K562 (cell line): Measurements from ENCODE around the gene AHR. TPM values are rescaled to one million over a fixed set of nuclear protein-coding genes. Genes with fewer than 3 reads are reported as not detected.

ENCODE experiments used
- ATAC-seq: fragments of 200-7000 bp; cut with Tn5 transposase; 3 replicates; pipeline ENCODE4 v1.9.1; 2020; ENCODE audit warnings: moderate library complexity
- BruUV-seq: library from RNA; stranded (reverse); fragments of 400-500 nt; replicated peaks from 2 replicates; lab custom pipeline; 2021; lab: Mats Ljungman, UMichigan
- CTCF ChIA-PET: fragments of 300-600 bp; formaldehyde crosslinking; extraction: SDS; loops from one replicate; lab custom pipeline; 2021; ENCODE audit warnings: low intra/inter-chr PET ratio; lab: Yijun Ruan, JAX
- POLR2A ChIA-PET: fragments of 300-600, 350-650 bp; sonication (Branson Sonifier 250); formaldehyde crosslinking; extraction: SDS; loops from one replicate; lab custom pipeline; 2021; ENCODE audit warnings: antibody characterized with exemption, inconsistent platforms; lab: Yijun Ruan, JAX
- DNase-seq, 4 experiments: peaks; one replicate each; pipeline versions ENCODE4 v3.0.0 to v3.0.0-alpha.2; 2011 to 2018; ENCODE audit warnings: low spot score in 3 of 4, mixed read lengths in 3 of 4; ENCODE audit errors: extremely low read depth in 1 of 4
- FAIRE-seq: peaks from 2 replicates; lab custom pipeline; 2011; peaks lifted over from hg19 to GRCh38; lab: Jason Lieb, UNC
- H2AFZ ChIP-seq: 2 replicates; pipeline ENCODE4 v1.6.0; 2011; ENCODE audit warnings: low read depth, low read length, control low read depth, inconsistent platforms
- H3K27ac ChIP-seq: fragments of 200-600 bp; 3 replicates; pipeline ENCODE4 v1.8.0; 2011; ENCODE audit warnings: low read depth, mild to moderate bottlenecking, control low read depth, inconsistent platforms, low read length, moderate library complexity, mixed read lengths; ENCODE audit errors: extremely low read depth
- H3K27me3 ChIP-seq, 2 experiments: fragments of 300-600 bp in 1 of 2; 2 replicates in 1 of 2; 3 replicates in 1 of 2; pipeline versions ENCODE4 v1.6.0 to v1.8.0; 2011; ENCODE audit warnings: inconsistent platforms in 2 of 2, low read length in 2 of 2, mild to moderate bottlenecking in 1 of 2, mixed read lengths in 1 of 2, moderate library complexity in 1 of 2; ENCODE audit not compliant: control insufficient read depth in 2 of 2, insufficient read depth in 2 of 2
- H3K36me3 ChIP-seq: fragments of 300-600 bp; 3 replicates; pipeline ENCODE4 v1.8.0; 2011; ENCODE audit warnings: mild to moderate bottlenecking, low read length, inconsistent platforms; ENCODE audit not compliant: control insufficient read depth, insufficient read depth
- H3K4me1 ChIP-seq, 2 experiments: fragments of 200-600 bp in 1 of 2; replicated peaks in 1 of 2; 2 replicates in 1 of 2; 3 replicates in 1 of 2; pipeline versions ENCODE4 v1.5.1 to v1.8.0; 2011; ENCODE audit warnings: inconsistent platforms in 2 of 2, low read length in 2 of 2, mild to moderate bottlenecking in 1 of 2, mixed read lengths in 1 of 2, moderate library complexity in 1 of 2; ENCODE audit not compliant: control insufficient read depth in 2 of 2, insufficient read depth in 2 of 2
- H3K4me2 ChIP-seq: 2 replicates; pipeline ENCODE4 v1.6.1; 2011; ENCODE audit warnings: low read length, control low read depth, inconsistent platforms, mixed read lengths; ENCODE audit not compliant: insufficient read depth
- H3K4me3 ChIP-seq: fragments of 200-600 bp; sonication (generic), shearing (Covaris generic); 2 replicates; pipeline ENCODE4 v1.5.1; 2016; ENCODE audit warnings: control low read depth, inconsistent platforms
- H3K79me2 ChIP-seq: fragments of 200-600 bp; 3 replicates; pipeline ENCODE4 v1.8.0; 2011; ENCODE audit warnings: low read length, inconsistent platforms; ENCODE audit not compliant: control insufficient read depth, insufficient read depth
- H3K9ac ChIP-seq, 2 experiments: 2 replicates each; pipeline versions ENCODE4 v1.6.0 to v1.6.1; 2011; ENCODE audit warnings: low read depth in 2 of 2, low read length in 2 of 2, control low read depth in 1 of 2, inconsistent platforms in 1 of 2, mild to moderate bottlenecking in 1 of 2, mixed read lengths in 1 of 2; ENCODE audit not compliant: insufficient read depth in 1 of 2
- H3K9me1 ChIP-seq: one replicate; pipeline ENCODE4 v1.6.0; 2011; ENCODE audit warnings: inconsistent platforms, mild to moderate bottlenecking, low read length, moderate library complexity; ENCODE audit not compliant: control insufficient read depth, insufficient read depth
- H3K9me3 ChIP-seq: replicated peaks from 2 replicates; pipeline ENCODE4 v1.5.1; 2011; ENCODE audit warnings: low read depth, low read length, inconsistent platforms; ENCODE audit not compliant: control insufficient read depth, insufficient read depth
- H4K20me1 ChIP-seq: replicated peaks from 2 replicates; pipeline ENCODE4 v1.6.1; 2011; ENCODE audit warnings: low read length, inconsistent platforms, mixed read lengths; ENCODE audit not compliant: control insufficient read depth, insufficient read depth
- ASH1L ChIP-seq: fragments of 450-650 bp; IDR thresholded peaks from 2 replicates; pipeline ENCODE4 v1.6.1; 2018; ENCODE audit warnings: borderline replicate concordance, mild to moderate bottlenecking, low read depth; ENCODE audit not compliant: partially characterized antibody
- CREBBP ChIP-seq: IDR thresholded peaks from one replicate; pipeline ENCODE4 v1.6.1; 2012; ENCODE audit warnings: low read depth, mild to moderate bottlenecking, control low read depth, inconsistent platforms, low read length
- FOXO4 ChIP-seq: fragments of 450-650 bp; formaldehyde crosslinking; IDR thresholded peaks from 2 replicates; pipeline ENCODE4 v1.4.0; 2020; ENCODE audit warnings: mild to moderate bottlenecking, moderate library complexity
- ID3 ChIP-seq, 2 experiments: fragments of 250-450 bp in 1 of 2; fragments of 450-650 bp in 1 of 2; sonication (Bioruptor Pico) in 1 of 2; IDR thresholded peaks; 2 replicates each; pipeline versions ENCODE4 v1.6.1 to v1.8.0; 2016 to 2021; ENCODE audit warnings: mild to moderate bottlenecking in 2 of 2, moderate library complexity in 2 of 2, missing compliant biosample characterization in 1 of 2, missing genetic modification characterization in 1 of 2
- PPARD ChIP-seq: fragments of 250-450 bp; sonication (Bioruptor Pico); IDR thresholded peaks from 2 replicates; pipeline ENCODE4 v1.8.0; 2022; ENCODE audit warnings: inconsistent platforms, mild to moderate bottlenecking, moderate library complexity
- RFX1 ChIP-seq: fragments of 450-650 bp; IDR thresholded peaks from 2 replicates; pipeline ENCODE4 v1.6.1; 2016; ENCODE audit warnings: mild to moderate bottlenecking, moderate library complexity
- SIN3B ChIP-seq: fragments of 450-650 bp; IDR thresholded peaks from 2 replicates; pipeline ENCODE4 v1.6.1; 2017; ENCODE audit warnings: low read depth, mild to moderate bottlenecking, moderate library complexity
- TAF7 ChIP-seq: fragments of 450-650 bp; IDR thresholded peaks from 2 replicates; pipeline ENCODE4 v1.6.1; 2016; ENCODE audit warnings: missing genetic modification characterization, missing compliant biosample characterization
- TAL1 ChIP-seq: fragments of 450-650 bp; IDR thresholded peaks from 2 replicates; pipeline ENCODE4 v1.6.1; 2016; ENCODE audit warnings: mild to moderate bottlenecking
- YY1 ChIP-seq, 3 experiments: IDR thresholded peaks; 2 replicates each; pipeline ENCODE4 v1.6.1; 2011; ENCODE audit warnings: low read length in 2 of 3, mild to moderate bottlenecking in 2 of 3, moderate library complexity in 2 of 3, borderline replicate concordance in 1 of 3, control low read depth in 1 of 3, low read depth in 1 of 3; ENCODE audit not compliant: insufficient read depth in 3 of 3, insufficient replicate concordance in 2 of 3, control insufficient read depth in 1 of 3, insufficient read length in 1 of 3; ENCODE audit errors: extremely low read depth in 1 of 3
- ZFP30 ChIP-seq: fragments of 250-450 bp; sonication (Bioruptor Pico); IDR thresholded peaks from 2 replicates; pipeline ENCODE4 v1.8.0; 2022; ENCODE audit warnings: moderate library complexity, mild to moderate bottlenecking, inconsistent platforms, borderline replicate concordance
- ZNF165 ChIP-seq: fragments of 250-450 bp; sonication (Bioruptor Pico); IDR thresholded peaks from 2 replicates; pipeline ENCODE4 v1.4.0; 2020; ENCODE audit warnings: borderline replicate concordance
- WGBS: fragments of 100-300 bp; shearing (Covaris generic); methylation state at CpG from one replicate; pipeline ENCODE4 v1.1.6; 2016; ENCODE audit warnings: low coverage, mixed read lengths; ENCODE audit not compliant: insufficient coverage; ENCODE audit errors: missing lambda C conversion rate; 5-methylcytosine and 5-hydroxymethylcytosine counted together
- in situ Hi-C: fragments of 300-500 bp; cut with MboI; formaldehyde crosslinking; loops from 4 replicates; pipeline ENCODE4 v1.15.0; 2018; ENCODE audit warnings: inconsistent platforms, mixed read lengths
- intact Hi-C: fragments of 100-400 bp; cut with micrococcal nuclease; formaldehyde crosslinking; loops from 2 replicates; pipeline ENCODE4 v1.14.2; 2022
- polyA plus RNA-seq, 8 experiments: library from polyadenylated mRNA; depleted of rRNA in 4 of 8; stranded (reverse) in 5 of 8; unstranded in 3 of 8; fragments of >200 nt; fragmentation: Nextera tagmentation in 2 of 8; fragmentation: Illumina TruSeq in 1 of 8; extraction: Ambion mirVana in 2 of 8; extraction: Trizol in 1 of 8; gene quantifications; 2 replicates each; pipeline versions ENCODE4 v1.2.1 to v1.2.3, GENCODE V29; 2011 to 2014; ENCODE audit warnings: inconsistent platforms in 1 of 8, missing spikeins in 1 of 8
- total RNA-seq, 7 experiments: library from RNA; depleted of rRNA in 6 of 7; stranded (reverse); fragments of >200 nt in 6 of 7; fragmentation: Illumina TruSeq in 2 of 7; extraction: Trizol in 2 of 7; gene quantifications; 2 replicates each; pipeline versions ENCODE4 v1.2.1 to v1.2.3, GENCODE V29; 2011 to 2021; ENCODE audit warnings: low replicate concordance in 1 of 7
- TF ChIP-seq, protein P1 (sequence below): IDR thresholded peaks from 2 replicates; pipeline ENCODE4 v1.6.1; 2016; ENCODE audit warnings: missing genetic modification characterization, missing compliant biosample characterization
- TF ChIP-seq, protein P2 (sequence below): fragments of 250-450 bp; sonication (Bioruptor Pico); IDR thresholded peaks from 2 replicates; pipeline ENCODE4 v1.4.0; 2020; ENCODE audit warnings: mild to moderate bottlenecking

AHR gene
- total and polyA plus RNA-seq, 9 of the 15 experiments (the other 6 are each of a cell fraction or from before 2014, with no cell fraction given), result 0.16 TPM; not detected in 8

DNA sequence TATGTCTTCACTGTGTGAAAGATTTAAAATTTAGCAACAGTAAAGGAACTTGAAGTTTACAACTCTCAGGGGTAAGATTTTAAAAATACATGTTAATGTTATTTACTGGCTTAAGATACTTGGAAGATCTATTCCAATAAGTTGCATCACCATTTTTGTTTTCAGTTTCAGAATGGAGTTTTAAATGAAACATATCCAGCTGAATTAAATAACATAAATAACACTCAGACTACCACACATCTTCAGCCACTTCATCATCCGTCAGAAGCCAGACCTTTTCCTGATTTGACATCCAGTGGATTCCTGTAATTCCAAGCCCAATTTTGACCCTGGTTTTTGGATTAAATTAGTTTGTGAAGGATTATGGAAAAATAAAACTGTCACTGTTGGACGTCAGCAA is 44.3 kb downstream of the AHR start:
- TF ChIP-seq YY1 (IDR thresholded peaks at IDR 0.05; ENCODE audit: borderline replicate concordance in 1 of 3, control insufficient read depth in 1 of 3, extremely low read depth in 1 of 3, insufficient read depth in 3 of 3, insufficient read length in 1 of 3, insufficient replicate concordance in 2 of 3, low read depth in 1 of 3, low read length in 2 of 3) (no peak), ZFP30 (no peak), ASH1L (no peak), PPARD (CRISPR knock-in tag) (no peak), RFX1 (no peak), TAF7 (tag) (no peak), CREBBP (no peak), ZNF165 (no peak), TAL1 (no peak), FOXO4 (no peak), SIN3B (no peak), ID3 (CRISPR knock-in tag; IDR thresholded peaks at IDR 0.05) (no peak), ID3 (tag; IDR thresholded peaks at IDR 0.05) (no peak)
- TF ChIP-seq, protein P1, sequence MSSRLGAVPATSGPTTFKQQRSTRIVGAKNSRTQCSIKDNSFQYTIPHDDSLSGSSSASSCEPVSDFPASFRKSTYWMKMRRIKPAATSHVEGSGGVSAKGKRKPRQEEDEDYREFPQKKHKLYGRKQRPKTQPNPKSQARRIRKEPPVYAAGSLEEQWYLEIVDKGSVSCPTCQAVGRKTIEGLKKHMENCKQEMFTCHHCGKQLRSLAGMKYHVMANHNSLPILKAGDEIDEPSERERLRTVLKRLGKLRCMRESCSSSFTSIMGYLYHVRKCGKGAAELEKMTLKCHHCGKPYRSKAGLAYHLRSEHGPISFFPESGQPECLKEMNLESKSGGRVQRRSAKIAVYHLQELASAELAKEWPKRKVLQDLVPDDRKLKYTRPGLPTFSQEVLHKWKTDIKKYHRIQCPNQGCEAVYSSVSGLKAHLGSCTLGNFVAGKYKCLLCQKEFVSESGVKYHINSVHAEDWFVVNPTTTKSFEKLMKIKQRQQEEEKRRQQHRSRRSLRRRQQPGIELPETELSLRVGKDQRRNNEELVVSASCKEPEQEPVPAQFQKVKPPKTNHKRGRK (tag), result no peak
- TF ChIP-seq, protein P2, sequence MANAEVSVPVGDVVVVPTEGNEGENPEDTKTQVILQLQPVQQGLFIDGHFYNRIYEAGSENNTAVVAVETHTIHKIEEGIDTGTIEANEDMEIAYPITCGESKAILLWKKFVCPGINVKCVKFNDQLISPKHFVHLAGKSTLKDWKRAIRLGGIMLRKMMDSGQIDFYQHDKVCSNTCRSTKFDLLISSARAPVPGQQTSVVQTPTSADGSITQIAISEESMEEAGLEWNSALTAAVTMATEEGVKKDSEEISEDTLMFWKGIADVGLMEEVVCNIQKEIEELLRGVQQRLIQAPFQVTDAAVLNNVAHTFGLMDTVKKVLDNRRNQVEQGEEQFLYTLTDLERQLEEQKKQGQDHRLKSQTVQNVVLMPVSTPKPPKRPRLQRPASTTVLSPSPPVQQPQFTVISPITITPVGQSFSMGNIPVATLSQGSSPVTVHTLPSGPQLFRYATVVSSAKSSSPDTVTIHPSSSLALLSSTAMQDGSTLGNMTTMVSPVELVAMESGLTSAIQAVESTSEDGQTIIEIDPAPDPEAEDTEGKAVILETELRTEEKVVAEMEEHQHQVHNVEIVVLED (CRISPR knock-in tag), result no peak
- Histone ChIP-seq H3K27ac (no peak overlapping the region), H3K79me2 (no peaks in the 10 kb centered on the region), H4K20me1 (no peaks in the 10 kb centered on the region), H3K4me3 (no peak overlapping the region), H3K9ac (no peak overlapping the region), H2AFZ (no peak overlapping the region), H3K4me1 (no peaks in the 10 kb centered on the region), H3K9me3 (no peaks in the 10 kb centered on the region), H3K36me3 (no peaks in the 10 kb centered on the region), H3K4me2 (no peak overlapping the region), H3K9me1 (no peaks in the 10 kb centered on the region), H3K27me3 (no peaks in the 10 kb centered on the region)
- in situ Hi-C loops (no loop called here), intact Hi-C loops (no loop called here)
- CTCF ChIA-PET, result no interaction called here
- POLR2A ChIA-PET, result no interaction called here
- no TSS peak for BruUV-seq
- DNase-seq, result no peak
- no peak for FAIRE-seq
- WGBS, result 10% methylated on average over 2 of the region's 2 CpGs
- ATAC-seq, result no peak
